ENCODE measurements around the gene SRPRA.
A peak's percentile ranks its signal among the peaks of the same experiment; 100 is the strongest.

SRPRA gene

GRCh38 chr11:126284829-126285228, 16.1 kb upstream of the SRPRA start:
- in situ Hi-C loops (cut with HindIII; ENCODE audit: low sequenced_read_pairs), result no loop called here
- no peak for TF ChIP-seq CTCF (IDR thresholded peaks at IDR 0.05; ENCODE audit: low read depth, low read length)
- DNase-seq (ENCODE audit: low read depth, low spot score), result peak; percentile 94
- no peak overlapping the region for H3K4me3 ChIP-seq (ENCODE audit: low read depth, low read length)

- in situ Hi-C loops (cut with HindIII; ENCODE audit: low sequenced_read_pairs), result no loop called here
- peak; percentile 40 for DNase-seq (ENCODE audit: low read depth, low spot score)
- H3K4me3 ChIP-seq (ENCODE audit: low read depth, low read length), result peak within 1 kb of the TSS; percentile 63
- TF ChIP-seq CTCF (IDR thresholded peaks at IDR 0.05; ENCODE audit: low read depth, low read length), result no peak
Measured at GRCh38 chr11:126282736-126283591, 14.3 kb upstream of the SRPRA start, which contains the start of gene TIRAP. TSS of gene TIRAP (plus strand) at chr11:126283093. CDS start at chr11:126290895, 7,802 bp downstream.

- peak overlapping the region; percentile 63 for H3K4me3 ChIP-seq (ENCODE audit: low read depth, low read length)
- in situ Hi-C loops (cut with HindIII; ENCODE audit: low sequenced_read_pairs), result no loop called here
- no peak for TF ChIP-seq CTCF (IDR thresholded peaks at IDR 0.05; ENCODE audit: low read depth, low read length)
- peak; percentile 42 for DNase-seq (ENCODE audit: low read depth, low spot score)
Measured at GRCh38 chr11:126282361-126282735, 13.7 kb upstream of the SRPRA start.

- no peak overlapping the region for H3K4me3 ChIP-seq (ENCODE audit: low read depth, low read length)
- no peak for DNase-seq (ENCODE audit: low read depth, low spot score)
- TF ChIP-seq CTCF (IDR thresholded peaks at IDR 0.05; ENCODE audit: low read depth, low read length), result no peak
- in situ Hi-C loops (cut with HindIII; ENCODE audit: low sequenced_read_pairs), result no loop called here
Measured at GRCh38 chr11:126281666-126282175, 13.0 kb upstream of the SRPRA start.

GRCh38 chr11:126281245-126281644, 12.6 kb upstream of the SRPRA start:
- in situ Hi-C loops (cut with HindIII; ENCODE audit: low sequenced_read_pairs), result no loop called here
- no peak for DNase-seq (ENCODE audit: low read depth, low spot score)
- no peak overlapping the region for H3K4me3 ChIP-seq (ENCODE audit: low read depth, low read length)
- TF ChIP-seq CTCF (IDR thresholded peaks at IDR 0.05; ENCODE audit: low read depth, low read length), result no peak

- no peak overlapping the region for H3K4me3 ChIP-seq (ENCODE audit: low read depth, low read length)
- no peak for TF ChIP-seq CTCF (IDR thresholded peaks at IDR 0.05; ENCODE audit: low read depth, low read length)
- in situ Hi-C loops (cut with HindIII; ENCODE audit: low sequenced_read_pairs), result no loop called here
- DNase-seq (ENCODE audit: low read depth, low spot score), result no peak
Measured at GRCh38 chr11:126280595-126280994, 11.9 kb upstream of the SRPRA start.

Measured in astrocyte of the spinal cord (primary cell).